Myocyte (in vitro differentiated cells): ENCODE results near the gene CHST14. TPM values are rescaled to one million over a fixed set of nuclear protein-coding genes. Genes with fewer than 3 reads are reported as not detected.

Experiments used
- DNase-seq: peaks from one replicate; pipeline ENCODE4 v3.0.0-alpha.2; 2012; ENCODE audit warnings: low read depth
- total RNA-seq: library from RNA; depleted of rRNA; stranded (reverse); fragments of >200 nt; gene quantifications from 2 replicates; pipeline ENCODE4 v1.2.3, GENCODE V29; 2014

CHST14 gene
- total RNA-seq, 1 donor from 2014 or later, result 14.5 TPM

- no peak for DNase-seq
These were observed 8.8 kb upstream of the CHST14 start for GRCh38 chr15:40461958-40462357.

- no peak for DNase-seq
These were observed 7.5 kb upstream of the CHST14 start for GRCh38 chr15:40463279-40463678.

DNA sequence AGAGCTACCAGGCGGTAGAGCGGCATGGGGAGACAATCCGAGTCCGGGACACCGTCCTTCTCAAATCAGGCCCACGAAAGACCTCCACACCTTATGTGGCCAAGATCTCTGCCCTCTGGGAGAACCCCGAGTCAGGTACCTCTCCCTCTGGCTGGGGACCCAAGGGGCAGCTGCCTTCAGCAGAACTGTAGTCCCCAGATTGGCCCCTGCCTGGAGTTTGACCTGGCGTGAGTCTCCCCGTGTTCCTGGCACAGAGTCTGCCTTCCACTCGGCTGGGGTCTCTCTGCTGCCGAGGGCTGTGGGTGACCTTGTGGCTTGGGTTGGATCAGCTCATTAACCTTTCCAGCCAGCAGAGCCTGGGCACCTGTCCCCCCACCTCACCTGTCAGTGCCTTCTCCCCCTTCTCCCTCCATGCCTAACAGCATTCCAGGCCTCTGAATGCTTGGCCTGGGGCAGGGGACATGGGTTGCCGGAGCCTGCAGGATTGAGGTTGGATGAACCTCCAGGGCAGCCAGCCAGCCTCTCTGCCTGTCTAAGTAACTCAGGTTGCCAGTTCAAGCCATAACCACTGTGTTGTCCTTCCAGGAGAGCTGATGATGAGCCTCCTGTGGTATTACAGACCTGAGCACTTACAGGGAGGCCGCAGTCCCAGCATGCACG lies 6.8 kb upstream of the CHST14 start:
- peak; percentile 22 for DNase-seq

DNA sequence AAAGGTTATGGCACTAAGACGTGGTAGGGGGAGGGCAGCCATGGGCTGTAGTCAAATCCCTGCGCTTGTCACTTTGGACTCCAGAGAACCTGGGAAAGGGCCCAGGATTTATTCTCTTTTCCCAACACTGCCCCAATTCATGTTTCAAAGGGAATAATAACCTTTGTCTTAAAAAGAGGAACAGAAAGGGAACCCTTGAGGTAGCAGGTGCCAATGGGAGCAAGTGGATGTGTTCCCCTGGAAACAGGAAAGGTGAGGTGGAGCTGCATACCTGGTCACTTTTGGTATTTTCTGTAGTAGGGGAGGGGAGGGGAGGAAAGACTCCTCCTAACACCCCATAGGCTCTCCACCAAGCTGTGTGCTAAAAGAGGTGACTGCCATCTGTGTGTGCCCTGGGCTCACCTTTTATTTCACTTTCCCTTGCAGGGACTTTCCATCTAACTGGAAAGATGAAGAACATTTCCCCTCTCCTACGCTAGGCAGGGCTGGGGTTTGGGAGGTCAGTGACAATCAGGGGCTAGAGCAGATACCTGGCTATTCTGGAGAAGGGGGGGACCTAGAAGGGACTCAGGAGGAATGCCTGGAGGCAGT lies 6.1 kb upstream of the CHST14 start:
- no peak for DNase-seq

- no peak for DNase-seq
These were observed 4.8 kb upstream of the CHST14 start for GRCh38 chr15:40465939-40466338.

GRCh38 chr15:40466426-40467260 lies 4.1 kb upstream of the CHST14 start:
- no peak for DNase-seq

DNA sequence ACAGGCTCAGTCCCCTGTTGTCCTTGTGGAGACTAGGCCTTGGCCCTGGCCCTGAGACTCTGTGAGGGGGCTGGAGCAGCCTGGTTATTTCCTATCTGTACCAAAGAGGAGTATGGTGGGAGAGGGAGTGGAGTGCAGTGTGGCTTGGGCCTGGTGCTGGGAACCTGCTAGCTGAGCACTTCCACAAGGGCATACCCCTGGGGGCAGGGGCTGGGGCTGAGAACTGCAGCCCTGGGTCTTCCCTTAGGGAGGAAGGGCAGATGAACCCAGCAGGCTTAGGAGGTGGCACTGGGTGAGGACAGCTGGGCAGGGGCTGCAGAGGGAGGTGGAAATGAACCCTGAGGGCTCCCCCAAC lies 3.5 kb upstream of the CHST14 start:
- no peak for DNase-seq

DNA sequence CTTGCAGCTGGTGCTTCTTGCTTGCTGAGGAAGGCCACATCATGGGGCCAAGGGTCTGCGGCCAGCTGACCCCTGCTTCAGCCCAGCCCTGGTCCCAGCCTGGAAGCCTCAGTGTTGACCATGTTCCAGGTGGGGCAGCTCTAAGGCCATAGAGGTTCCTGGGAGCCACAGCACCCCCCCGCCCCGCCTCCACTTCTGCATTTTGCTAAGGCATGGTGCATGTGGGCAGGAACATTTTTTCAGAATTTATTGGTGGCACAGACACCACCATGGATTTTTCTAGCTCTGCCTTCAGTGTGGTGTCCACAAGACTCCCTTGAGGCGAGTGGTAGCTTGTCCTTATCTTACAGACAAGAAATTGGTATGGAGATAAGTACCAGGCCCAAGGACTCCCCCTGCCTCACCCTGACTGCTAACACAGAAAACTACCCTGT lies 1.9 kb upstream of the CHST14 start:
- DNase-seq, result no peak

DNA sequence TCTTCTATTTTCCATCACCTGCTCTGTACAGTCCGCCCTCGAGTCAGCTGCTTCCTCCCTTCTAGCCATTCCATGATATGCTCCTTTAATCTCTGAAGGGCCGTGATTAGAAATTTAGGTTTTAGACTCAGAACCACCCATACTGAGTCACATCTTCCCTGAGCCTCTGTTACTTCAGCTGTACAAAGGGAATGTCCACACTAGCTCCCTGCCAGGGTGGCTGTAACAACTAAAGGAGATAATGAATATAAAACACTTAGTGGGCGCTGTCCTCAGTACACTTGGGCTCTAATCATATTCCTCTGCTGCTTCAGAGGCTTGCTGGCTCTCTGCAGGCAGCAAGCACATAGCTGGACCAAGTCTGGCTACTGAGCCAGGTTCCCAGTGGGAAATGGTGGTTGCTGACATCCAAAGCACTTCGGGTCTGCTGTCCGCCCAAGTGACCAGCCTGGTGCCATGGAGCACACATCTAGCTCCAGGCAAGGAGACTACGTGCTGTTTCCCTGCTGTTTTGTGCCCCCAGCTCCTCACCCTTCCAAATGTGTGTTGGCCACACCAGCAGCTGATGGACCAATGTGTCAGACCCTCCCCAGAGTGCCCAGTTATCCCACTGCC lies 901 bp upstream of the CHST14 start:
- no peak for DNase-seq

GRCh38 chr15:40471105-40471807 lies 472 bp downstream of the CHST14 start:
- DNase-seq, result peak; percentile 10

DNA sequence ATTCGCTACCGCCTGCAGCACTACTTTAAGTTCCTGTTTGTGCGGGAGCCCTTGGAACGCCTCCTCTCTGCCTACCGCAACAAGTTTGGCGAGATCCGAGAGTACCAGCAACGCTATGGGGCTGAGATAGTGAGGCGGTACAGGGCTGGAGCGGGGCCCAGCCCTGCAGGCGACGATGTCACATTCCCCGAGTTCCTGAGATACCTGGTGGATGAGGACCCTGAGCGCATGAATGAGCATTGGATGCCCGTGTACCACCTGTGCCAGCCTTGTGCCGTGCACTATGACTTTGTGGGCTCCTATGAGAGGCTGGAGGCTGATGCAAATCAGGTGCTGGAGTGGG lies 995 bp downstream of the CHST14 start:
- peak; percentile 20 for DNase-seq

DNA sequence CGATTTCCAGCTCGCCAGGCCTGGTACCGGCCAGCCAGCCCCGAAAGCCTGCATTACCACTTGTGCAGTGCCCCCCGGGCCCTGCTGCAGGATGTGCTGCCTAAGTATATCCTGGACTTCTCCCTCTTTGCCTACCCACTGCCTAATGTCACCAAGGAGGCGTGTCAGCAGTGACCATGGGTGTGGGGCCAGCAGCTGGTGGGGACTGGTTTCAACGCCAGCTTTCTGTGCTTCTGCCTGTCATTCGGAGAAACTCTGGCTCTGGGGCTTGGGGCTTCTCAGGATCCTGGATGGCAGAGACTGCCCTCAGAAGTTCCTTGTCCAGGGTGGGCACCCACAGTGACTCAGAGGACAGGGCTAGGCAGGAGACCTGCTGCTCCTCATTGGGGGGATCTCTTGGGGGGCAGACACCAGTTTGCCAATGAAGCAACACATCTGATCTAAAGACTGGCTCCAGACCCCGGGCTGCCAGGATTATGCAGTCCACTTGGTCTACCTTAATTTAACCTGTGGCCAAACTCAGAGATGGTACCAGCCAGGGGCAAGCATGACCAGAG lies 1.5 kb downstream of the CHST14 start:
- DNase-seq, result peak; percentile 22

- DNase-seq, result no peak
These were observed 3.8 kb downstream of the CHST14 start for GRCh38 chr15:40474581-40474980.

DNA sequence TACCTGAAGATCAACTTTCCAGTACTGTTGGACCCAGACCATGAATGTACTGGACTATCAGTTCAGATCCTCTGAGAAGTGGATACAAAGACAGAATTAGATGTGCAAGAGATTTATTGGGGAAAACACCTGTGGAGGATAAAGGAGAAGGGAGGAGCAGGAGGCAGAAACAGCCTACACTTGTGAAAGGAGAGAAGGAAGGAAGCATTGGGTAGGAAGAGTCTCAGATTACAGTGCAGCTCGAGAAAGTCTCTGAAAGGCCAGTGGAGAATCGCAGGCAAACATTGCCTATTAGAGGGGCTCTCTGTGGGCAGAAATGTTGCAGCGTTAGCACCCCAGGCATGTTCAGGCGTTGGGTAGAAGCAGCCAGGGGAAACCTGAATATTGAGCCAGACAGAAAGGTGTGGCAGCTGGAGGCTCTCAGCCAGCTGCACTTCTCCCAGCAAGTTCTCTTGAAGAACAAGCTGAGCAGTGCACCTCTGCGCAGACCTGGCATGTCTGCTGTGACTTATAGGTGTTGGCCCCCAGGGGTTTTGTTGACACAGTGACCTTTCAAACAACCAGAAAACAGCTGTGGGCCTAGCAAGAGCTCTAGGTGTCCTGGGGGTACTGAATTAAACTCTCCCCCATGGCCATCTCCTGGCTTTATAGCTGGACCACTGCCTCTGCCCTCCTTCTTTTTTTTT lies 7.0 kb downstream of the CHST14 start:
- no peak for DNase-seq

DNA sequence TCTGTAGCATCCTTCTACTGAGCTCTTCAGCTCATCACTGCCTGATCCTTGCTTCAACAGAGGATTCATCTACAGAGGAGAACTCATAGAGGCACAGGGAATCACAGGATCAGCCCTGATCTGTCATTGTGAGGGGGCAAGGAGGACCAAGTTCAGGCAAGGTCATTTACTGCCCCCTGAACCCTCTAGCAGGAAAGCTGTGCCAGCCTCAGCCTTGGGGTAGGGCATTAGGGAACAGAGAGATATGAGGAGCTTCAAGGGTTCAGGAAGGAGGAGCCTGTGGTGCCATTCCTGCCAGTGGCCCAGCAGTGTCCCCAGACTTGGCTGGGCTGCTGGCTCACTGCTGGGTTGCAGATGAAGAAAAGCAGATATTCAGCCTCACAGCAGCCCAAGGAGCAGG lies 8.2 kb downstream of the CHST14 start:
- no peak for DNase-seq

DNA sequence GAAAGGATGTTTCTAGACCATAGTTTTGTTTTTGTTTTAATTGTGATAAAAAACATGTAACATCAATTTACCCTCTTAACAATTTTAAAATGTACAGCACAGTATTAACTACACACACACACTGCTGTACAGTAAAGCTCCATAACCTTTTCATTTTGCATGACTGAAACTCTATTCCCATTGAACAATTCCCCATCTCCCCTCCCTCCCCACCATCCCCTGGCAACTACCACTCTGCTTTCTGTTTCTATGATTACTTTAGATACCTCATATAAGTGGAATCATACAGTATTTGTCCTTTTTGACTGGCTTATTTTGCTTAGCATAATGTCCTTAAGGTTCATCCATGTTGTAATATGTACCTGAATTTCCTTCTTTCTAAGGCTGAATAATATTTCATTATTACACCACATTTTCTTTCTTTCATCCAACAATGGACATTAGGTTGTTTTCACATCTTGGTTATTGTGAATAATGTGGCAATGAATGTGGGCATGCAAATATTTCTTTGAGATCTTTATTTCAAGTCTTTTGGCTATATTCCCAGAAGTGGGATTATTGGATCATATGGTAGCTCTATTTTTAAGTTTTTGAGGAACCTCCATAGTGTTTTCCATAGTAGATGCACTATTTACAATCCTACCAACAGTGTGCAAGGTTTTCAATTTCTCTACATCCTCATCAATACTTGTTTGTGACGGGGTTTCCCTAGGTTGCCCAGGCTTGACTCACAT lies 10.7 kb downstream of the CHST14 start:
- peak; percentile 30 for DNase-seq

- no peak for DNase-seq
These were observed 13.1 kb downstream of the CHST14 start for GRCh38 chr15:40483919-40484318.

DNA sequence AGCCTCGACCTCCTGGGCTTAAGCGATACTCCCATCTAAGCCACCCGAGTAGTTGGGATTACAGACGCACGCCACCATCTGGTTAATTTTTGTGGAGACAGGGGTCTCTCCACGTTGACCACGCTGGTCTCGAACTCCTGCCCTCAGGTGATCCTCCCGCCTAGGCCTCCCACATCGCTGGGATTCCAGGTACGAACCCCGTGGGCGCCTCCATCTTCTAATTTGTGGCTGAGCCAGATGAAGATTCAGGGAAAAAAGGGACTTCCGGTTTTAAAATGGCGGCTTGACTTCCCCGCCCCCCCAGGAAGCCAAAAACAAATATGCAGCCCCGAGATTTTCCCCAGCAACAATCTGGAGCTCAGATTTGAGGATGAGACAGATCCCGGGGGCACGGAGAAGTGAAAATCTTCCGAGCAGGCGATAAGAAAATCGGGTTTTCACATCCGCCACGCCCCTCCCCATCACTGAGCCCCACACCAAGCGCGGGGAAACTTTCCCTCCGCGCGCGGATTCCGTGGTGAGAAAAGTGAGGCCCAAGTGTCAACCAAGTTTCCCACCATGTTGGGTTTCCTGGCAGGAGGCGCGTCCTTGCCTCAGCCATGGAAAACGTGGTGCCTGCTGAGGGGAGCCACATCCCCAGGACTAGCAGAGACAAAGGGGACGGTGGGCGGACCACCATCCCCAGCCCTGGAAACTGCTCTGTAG lies 15.4 kb downstream of the CHST14 start:
- DNase-seq, result no peak
